Amniotic stem cell (primary cell): ENCODE data around the gene YBEY.
A peak's percentile ranks its signal among the peaks of the same experiment; 100 is the strongest.
"Not testable (repeated sequence)": the region's sequence is repeated elsewhere in the genome, so short reads cannot be mapped to it uniquely, and the experiment has no call there.

ENCODE experiments used
- DNase-seq: peaks from one replicate; lab custom pipeline; 2025; lab: John Stamatoyannopoulos, UW

The YBEY gene, protein sequence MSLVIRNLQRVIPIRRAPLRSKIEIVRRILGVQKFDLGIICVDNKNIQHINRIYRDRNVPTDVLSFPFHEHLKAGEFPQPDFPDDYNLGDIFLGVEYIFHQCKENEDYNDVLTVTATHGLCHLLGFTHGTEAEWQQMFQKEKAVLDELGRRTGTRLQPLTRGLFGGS

DNA sequence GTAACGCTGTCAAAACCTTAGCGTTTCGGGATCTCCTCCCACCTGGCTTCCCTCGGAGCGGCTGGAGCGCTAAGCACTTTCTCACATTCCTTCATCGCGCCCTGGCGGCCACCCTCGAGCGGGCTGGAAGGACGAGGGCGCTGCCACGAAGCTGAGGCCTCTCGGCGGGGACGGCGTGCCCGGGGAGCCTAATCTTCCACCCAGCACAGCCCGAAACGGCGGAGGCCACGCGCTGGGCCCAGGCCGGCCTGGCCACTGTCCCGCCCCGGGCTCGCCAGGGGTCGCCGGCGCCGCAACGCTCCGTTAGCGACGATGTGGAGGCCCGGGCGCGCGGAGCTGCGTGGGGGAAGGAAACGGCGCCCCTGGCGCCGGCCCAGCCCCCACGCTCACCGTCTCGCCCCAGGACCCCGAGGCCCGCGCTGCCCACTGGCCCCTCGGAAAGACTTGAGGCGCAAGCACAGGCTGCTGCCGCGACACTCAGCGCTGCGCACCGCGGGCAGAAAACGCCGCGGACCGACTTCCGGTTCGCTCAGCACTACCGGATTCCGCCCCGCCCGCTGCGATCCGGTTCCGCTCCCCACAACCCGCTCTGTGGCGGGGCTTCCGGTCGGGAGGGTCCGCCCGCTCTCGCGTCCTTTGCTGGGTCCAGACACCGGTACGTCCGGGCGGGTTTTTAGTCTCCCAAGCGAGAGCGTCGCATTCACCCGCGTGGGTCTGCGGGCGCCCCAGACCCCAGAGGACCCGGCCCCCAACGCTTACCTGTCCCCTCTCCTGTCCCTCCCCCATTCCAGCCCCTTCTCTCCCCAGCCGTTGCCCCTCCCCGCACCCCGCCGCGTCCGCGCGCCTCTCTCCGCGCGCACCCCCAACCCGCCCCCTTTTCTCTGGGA is at the start of gene YBEY:
TSS of gene YBEY (plus strand) at position 582 of the 887 bp plus-strand sequence. CDS start 572 bp downstream, outside the sequence.
- DNase-seq = peak; percentile 94

DNA sequence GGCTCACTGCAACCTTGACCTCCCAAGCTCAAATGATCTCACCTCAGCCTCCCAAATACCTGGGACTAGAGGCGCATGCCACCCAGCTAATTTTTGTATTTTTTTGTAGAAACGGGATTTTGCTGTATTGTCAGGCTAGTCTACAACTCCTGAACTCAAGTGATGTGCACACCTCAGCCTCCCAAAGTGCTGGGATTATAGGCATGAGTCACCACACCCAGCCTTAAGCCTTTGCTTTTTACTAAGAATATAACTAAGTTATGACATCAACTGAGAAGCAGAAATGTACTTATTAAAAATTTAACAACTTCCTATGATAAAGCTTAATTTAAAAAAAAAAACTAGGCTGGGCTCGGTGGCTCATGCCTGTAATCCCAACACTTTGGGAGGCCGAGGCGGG is 48.7 kb upstream of the YBEY start:
- no peak for DNase-seq

DNA sequence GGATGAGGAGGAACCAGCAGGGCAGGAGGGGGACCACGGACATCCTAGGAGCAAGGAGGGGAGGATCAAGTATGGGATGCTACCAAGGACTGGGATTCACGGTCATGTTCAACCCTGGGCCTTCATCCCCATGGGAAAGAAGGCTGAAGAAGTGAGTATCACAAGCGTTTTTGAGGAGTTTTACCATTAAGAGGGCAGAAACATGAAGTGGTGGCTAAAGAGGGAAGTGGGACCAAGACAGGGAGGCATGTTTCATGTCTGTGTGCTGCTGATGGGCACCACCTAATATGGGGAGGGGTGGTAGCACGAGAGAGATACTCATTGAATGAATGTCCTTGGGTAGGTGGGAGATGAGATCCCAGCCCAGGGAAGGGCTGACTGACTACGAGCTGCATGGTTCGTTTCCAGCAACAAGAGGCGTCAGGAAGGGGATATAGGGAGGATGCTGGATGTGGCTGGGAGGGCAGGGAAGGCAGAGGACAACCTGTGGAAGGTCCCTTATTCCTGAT is 46.3 kb upstream of the YBEY start:
- no peak for DNase-seq

DNA sequence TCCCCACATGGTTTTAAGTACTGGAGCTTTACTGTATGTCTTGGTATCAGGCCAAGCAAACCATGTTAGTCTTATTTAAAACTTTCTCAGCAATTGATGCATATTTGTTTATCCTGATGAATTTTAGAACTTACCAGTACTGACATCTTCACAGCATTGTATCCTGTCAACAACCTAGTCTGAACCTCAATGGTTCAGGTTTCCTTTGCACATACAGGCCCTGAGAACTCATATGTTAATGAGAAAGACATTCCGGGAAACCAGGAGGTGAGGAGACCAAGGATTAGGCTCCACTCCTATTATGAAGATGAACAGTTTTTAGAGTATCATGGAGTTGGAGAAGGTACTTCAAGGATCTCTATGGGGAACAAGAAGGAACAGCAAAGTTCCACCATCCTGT is 44.6 kb upstream of the YBEY start:
- not testable (repeated sequence) for DNase-seq

DNA sequence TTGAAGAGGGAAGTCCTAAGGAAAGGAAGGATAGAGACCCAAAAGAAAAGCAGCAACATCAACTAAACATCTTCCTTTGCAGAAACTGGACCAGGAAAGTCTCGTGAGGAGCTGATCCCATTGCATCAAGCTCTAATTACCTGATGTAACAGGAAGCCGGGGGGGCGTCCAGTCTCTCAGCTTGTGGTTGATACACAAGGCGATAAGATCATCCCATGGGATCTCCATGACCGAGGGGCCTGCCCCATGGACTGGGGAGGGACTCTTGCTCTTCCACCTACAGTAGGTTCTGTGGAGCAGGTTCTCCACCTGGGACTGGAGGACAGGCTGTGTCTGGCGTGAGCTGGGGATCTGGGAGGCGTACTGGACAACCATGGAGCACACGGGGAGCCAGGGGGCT is 42.8 kb upstream of the YBEY start:
- no peak for DNase-seq

DNA sequence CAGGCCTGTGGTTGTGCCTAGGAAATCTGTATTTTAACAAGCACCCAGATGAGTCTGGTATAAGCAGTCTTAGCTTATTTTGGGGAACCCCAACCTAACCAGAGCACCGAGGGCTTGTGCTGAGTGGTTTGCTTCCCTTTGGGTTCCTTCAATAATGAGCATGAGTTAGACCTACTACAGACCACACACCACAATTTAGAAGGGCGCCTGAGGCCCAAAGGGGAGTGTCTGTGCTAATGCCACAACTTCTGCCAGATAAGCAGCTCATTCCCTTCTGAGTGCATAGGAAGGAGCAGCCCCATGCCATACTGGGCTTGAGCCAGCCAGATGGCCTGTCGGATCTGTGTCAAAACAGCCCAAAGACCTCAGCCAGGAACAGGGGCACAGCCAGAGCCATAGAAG is 42.2 kb upstream of the YBEY start:
- no peak for DNase-seq

DNA sequence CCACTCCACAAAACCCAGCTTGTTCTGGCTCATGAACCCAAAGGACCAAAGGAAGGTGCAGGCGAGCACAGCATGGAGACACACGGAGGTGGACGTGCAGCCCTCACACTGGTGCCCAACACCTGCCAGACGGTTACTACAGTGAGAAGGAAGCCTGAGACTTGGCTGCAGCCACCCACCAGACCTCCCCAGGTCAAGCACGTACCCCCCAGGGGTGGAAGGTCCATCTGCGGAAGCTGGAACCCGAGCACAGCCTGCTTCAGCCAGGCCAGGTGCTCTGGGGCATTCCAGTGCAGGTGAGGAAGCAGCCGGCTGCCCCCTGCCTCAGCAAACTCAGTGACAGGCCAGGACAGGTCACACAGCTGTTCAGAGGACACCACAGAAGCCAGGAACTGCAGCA is 41.5 kb upstream of the YBEY start:
- no peak for DNase-seq

DNA sequence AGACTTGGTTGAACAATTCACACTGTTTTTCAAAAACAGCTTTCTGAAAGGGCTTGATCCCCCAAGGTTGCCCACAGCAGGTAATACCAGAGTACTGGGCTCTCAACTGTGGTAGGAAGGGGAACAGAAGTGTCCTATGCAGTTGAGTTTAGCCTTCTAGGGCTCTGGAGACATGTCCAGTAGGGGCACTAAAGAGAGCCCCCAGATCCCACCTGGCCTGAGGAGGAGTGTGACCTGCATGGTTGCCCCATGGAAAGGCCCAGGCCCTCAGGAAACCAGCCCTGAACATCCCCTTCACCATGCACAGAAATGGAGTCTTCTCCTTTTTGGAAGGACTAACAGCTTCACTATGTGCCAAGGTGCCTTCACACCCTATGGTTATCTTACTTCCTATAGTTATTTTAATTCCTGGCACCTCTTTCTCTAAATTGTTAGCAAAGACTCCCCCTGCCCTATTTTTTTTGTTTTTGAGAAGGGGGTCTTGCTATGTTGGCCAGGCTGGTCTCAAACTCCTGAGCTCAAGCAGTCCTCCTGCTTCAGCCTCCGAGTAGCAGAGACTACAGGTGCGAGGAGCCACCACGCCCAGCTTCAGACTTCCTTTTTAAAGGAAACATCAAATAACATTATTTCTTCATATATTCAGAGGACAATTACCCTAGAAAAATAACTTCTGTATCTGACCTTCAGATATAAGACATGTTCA is 40.8 kb upstream of the YBEY start:
- no peak for DNase-seq

DNA sequence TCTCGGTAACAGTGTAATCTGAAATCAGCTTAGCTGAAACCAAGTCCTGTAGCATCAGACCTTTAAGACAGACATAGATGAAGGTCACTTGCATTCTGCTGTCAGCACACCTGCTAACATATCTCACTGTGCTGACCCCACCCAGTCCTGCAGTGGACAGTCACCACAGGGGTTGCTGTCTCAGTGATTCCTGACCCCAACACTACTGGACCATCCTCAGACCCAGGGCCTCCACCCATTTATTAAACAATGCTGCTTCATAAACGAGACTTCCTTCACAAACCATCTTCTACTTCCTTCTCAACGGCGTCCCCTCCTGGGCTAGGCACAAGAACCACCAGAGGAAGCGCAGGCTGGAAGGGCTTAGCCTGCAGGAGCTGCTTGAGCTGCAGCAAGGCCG is 39.8 kb upstream of the YBEY start:
- DNase-seq = no peak

DNA sequence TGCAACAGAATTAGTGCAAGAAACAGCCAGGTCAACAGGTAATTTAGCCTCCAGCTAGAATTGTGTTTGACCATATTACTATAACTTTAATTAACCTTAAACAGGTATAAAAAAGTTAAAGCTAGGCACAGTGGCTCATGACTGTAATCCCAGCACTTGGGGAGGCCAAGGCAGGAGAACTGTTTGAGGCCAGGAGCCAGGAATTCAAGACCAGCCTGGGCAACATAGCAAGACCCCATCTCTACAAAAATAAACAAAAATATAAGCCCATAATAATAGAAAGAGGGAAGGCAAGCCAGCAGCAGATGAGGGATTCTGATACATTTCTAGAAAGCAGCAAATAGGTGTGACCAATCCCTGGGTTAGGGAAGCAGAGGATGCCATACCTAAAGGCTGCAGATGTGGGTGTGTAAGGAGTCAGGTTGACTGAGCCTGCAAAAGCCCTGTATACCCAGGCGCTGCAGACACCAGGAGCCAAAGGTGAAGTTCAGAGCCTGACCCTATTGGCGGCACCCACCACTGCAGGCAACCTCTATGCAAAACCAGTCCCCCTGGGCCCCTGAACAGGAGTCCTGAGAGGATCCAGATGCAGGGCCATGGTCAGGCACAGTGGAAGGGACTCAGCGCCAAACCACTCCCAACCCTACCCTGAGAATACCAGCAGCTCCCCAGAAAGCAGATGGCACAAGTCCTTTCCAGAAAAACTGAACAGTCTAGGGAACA is 38.3 kb upstream of the YBEY start:
- DNase-seq = no peak

DNA sequence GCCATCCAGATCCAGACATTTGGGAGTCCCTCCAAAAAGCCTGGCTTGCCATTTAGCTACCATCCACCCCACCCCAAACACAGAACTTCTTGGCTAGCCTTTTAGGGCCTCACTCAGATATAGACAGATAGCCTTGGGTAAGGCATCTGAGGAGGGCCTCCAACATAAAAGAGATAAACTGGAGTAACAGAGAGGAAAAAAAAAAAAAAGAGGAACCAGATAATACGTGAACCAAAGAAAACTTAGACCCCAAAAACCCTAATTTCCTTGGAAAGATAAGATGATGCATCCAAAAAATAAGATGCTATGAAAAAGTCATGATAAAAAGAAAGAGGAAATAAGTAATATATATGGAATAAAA is 37.7 kb upstream of the YBEY start:
- no peak for DNase-seq

DNA sequence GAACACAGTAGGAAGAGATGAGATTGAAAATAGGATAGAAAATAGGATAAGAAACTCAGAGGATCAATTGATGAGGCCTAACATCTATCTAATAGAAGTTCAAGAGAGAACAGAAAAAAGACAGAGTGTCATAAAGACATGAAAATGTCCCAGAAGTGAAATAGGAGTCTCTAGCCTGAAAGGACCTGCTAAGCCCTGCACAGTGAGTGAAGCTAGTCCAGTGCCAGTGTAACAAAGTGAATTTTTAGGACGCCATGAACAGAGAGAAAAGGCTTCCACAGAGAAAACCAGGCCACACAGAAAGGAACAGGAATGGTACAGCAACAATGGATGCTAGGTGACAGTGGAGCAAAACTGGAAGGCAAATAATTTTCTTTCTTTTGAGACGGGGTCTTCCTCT is 37.3 kb upstream of the YBEY start:
- no peak for DNase-seq

DNA sequence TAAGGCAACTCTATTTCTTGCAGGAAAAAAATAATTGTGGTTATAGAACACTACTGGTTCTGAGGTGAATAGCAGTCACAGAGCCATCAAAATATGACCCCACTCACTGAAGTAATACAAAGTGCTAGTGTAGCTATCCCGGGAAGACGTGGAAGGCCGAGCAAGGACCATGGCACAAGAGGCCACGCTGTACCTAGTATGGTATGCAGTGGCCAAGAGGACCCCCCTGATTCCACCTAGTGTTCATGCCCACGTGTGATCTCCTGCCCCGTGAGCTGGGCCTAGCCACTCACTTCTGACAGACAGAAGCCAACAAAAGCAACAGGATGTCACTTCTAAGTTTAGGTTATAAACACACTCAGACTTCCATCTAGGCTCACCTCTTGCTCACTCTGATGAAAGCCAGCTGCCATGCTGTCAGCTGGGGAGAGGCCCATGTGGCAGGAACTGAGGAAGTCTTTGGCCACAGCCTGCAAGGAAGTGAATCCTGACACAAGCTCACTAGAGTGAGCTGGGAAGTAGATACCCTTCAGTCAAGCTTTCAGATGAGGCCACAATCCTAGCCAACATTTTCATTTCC is 35.9 kb upstream of the YBEY start:
- DNase-seq = no peak

DNA sequence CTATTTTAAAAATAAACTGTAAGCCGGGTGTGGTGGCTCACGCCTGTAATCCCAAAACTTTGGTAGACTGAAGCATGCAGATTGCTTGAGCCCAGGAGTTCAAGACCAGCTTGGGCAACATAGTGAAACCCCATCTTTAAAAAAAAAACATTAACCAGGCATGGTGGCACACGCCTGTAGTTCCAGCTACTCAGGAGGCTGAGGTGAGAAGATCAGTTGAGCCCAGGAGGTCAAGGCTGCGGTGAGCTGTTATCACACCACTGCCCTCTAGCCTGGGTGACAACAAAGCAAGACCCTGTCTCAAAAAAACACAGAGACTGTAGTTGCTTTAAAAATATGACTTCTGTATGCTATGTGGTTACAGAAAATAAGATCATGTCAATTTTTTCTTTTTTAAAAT is 33.3 kb upstream of the YBEY start:
- no peak for DNase-seq

DNA sequence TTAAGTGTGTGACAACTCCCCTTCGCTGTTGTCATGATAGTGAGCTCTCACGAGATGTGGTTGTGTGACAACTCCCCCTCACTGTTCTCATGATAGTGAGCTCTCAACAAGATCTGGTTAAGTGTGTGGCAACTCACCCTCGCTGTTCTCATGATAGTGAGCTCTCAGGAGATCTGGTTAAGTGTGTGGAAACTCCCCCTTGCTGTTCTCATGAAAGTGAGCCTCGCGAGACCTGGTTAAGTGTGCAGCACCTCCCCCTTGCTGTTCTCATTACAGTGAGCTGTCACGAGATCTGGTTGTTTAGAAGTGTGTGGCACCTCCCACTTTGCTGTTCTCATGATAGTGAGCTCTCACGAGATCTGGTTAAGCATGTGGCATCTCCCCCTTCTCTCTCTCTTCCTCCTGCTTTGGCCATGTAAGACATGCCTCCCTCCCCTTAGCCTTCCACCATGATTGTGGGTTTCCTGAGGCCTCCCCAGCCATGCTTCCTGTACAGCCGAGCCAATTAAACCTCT is 32.5 kb upstream of the YBEY start:
- no peak for DNase-seq

DNA sequence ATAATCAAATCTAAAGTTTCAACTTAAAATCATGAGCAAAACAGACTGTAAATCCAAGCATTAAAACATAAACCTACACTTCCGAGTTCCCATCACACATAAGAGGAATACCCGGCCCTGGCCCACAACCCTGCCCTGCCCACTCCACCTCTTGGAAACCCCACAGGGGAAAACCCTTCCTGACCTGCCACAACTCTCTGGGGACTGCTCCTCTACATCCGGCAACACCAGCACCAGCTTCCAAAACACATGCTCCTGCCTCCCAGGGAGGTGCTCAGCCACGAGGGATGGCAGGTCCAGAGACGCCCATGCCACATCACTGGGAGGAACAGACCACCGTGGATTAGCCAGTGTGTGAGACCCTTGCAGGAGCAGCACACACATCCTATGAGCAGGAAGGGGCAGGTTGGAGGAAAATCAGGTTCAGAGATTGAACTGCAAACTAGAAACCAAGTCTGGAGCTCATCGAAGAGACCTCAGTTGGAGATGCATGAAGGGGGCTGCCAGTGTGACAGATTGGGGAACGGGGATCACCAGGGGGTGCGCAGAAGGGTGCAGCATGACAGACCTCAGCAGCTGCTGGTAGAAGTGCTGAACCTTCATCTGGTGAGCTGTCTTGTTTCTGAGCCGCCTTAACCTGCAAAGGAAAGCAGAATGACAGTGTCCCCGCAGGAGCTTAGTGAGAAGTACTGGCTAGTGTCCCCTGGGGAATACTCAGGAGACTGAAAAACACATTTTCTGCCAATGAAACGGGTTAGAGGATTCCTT is 31.8 kb upstream of the YBEY start:
- no peak for DNase-seq

DNA sequence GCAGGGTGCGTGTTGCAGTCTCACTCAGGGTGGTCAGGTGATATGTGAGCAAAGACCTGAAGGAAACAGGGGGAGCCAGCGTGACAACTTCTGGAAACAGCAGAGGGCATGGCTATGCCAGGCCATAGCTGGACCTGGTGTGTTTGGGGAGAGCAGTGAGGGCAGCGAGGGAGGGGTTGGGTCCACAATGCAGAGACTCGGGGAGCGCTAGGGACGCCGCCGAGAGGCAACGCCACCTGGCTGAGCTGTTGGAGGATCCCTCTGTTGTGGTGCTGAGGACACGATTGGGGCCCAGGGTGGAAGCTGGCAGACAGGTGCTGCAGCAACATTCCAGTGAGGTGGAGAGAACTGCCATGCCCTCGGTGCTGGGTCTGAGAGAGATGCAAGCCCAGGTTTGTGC is 31.0 kb upstream of the YBEY start:
- no peak for DNase-seq

DNA sequence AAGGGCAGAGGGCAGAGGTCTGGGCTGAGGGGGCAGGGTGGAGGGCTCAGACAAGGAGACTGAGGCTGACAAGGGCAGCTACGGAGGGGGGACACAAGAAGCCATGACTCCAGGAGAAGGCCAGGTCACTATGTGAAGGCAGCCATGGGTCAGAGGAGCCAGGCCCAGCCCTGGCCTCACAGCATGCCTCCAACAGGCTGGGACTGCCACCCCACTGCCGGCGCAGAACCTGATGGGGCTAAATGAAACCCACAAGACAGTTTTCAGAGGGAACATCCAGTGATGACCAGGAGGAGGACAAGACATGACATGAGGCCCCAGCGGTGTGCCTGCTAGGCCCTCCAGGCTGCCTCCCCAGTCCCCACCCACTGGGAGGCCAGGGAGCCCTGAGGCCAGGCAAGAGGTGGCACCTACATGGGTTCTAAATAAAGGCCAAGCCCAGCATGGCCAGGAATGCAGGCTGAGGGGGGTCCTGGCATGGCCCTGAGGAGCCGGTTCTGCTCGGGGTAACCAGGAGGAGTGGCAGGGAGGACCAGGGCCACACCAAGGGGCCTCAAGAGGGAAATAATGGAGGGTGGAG is 30.3 kb upstream of the YBEY start:
- no peak for DNase-seq

DNA sequence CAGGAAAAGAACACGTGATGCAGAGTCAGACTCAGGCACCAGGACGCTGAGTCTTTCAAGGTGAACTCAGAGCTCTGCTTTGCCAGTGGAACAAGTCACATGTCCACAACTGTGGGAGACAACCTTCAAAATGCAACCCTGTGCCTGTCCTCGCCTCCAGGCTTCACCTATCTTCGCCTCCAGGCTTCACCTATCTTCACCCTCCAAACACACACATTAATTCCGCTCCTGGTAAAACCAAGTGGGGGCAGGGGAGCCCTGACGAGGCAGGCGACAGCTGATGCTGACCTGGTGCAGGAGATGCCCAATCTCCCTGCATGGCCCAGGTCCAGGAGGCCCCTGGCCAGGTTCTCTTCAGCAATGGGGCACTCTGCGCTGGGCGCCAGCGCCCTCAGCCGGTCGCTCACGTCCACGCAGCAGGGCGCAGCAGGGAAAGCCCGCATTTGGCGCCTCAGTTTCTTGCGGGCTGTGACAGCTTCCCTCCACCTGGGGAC is 29.6 kb upstream of the YBEY start:
- DNase-seq = no peak

DNA sequence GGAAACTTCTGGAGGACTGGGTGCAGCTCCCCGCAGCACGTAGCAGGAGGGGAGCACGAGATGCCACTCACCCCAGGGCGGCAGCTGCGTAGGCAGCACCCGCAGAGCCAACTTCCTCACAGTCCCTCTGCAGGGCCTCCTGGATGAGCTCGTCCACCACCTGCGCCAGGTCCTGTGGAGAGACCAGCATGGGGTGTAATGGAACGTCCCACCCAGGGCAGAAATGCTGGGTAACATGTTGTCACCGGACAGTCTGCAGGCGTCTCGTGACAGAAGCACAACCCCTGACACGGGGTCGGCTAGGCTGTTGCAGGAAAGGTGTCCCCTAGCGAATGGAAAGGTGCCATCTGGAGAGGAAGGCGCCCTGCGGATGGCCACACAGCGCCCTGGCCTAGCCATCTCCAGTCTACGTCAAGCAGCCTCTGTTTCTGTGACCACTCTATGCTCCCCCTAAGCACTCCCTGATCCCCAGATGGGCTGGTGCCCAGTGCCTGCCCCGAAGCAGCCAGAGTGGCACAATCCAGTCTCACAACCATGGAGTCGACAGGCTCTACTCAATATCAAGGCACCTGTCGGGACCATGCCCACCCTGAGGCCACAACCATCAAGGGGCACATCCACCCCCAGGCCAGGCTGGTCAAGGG is 22.0 kb upstream of the YBEY start:
- no peak for DNase-seq
